Pancreas (tissue), 10 donors: Measurements from ENCODE around the gene LEKR1. TPM values are rescaled to one million over a fixed set of nuclear protein-coding genes. Genes with fewer than 3 reads are reported as not detected.

ENCODE experiments used
- ATAC-seq, 4 donors: fragments of 200-7000 bp; cut with Tn5 transposase; one replicate each; pipeline versions ENCODE4 v1.8.0 to v1.9.1; 2020; ENCODE audit warnings: mild to moderate bottlenecking in 4 of 4, moderate library complexity in 4 of 4
- DNase-seq, 6 donors: peaks; one replicate each; pipeline ENCODE4 v3.0.0-alpha.2; 2020
- FAIRE-seq: peaks from 2 replicates; lab custom pipeline; 2012; peaks lifted over from hg19 to GRCh38; lab: Jason Lieb, UNC
- H3K27ac ChIP-seq, 4 donors: fragments of 200-600 bp; sonication (generic); 1 replicate in 3 of 4; 2 replicates in 1 of 4; pipeline versions ENCODE4 v1.5.0 to v1.8.0; 2020
- H3K27me3 ChIP-seq, 4 donors: fragments of 200-600 bp; one replicate each; pipeline ENCODE4 v1.8.0; 2021
- H3K36me3 ChIP-seq, 3 donors: fragments of 200-600 bp; sonication (generic) in 1 of 3; one replicate each; pipeline versions ENCODE4 v1.5.0 to v1.8.0; 2020 to 2021
- H3K4me1 ChIP-seq, 3 donors: fragments of 200-600 bp; one replicate each; pipeline ENCODE4 v1.8.0; 2021
- H3K4me3 ChIP-seq, 4 donors: fragments of 200-600 bp; sonication (generic) in 2 of 4; one replicate each; pipeline versions ENCODE4 v1.5.0 to v1.8.0; 2020 to 2021
- H3K9me3 ChIP-seq, 4 donors: fragments of 200-600 bp; one replicate each; pipeline ENCODE4 v1.8.0; 2021
- CTCF ChIP-seq, 4 donors: fragments of 200-600 bp; sonication (generic) in 3 of 4; IDR thresholded peaks; one replicate each; pipeline versions ENCODE4 v1.5.0 to v1.8.0; 2021; ENCODE audit warnings: antibody characterized with exemption in 4 of 4
- WGBS, 2 donors: extraction: QIAGEN DNeasy Blood & Tissue Kit; methylation state at CpG; one replicate each; pipeline ENCODE4 v1.1.7; 2013; 5-methylcytosine and 5-hydroxymethylcytosine counted together
- intact Hi-C, 3 donors: fragments of 100-400 bp; cut with DNase I; formaldehyde crosslinking; loops; one replicate each; pipeline versions ENCODE4 v1.11.1 to v1.14.2; 2022
- polyA plus RNA-seq, 2 donors: library from polyadenylated mRNA; stranded (reverse); fragments of 200-250 nt; gene quantifications; one replicate each; pipeline ENCODE4 v1.2.3, GENCODE V29; 2013
- total RNA-seq, 6 donors: library from RNA; stranded (reverse); fragmentation: NEBNext Ultra II Directional in 4 of 6; extraction: Animal tissue kit (Norgen Biotek cat#: 25700) in 4 of 6; gene quantifications; one replicate each; pipeline versions ENCODE4 v1.2.1 to v1.2.4, GENCODE V29; 2021 to 2023
- donor health status: healthy with polysubstance abuse.
- donor health status: DM: no; HTN: no; CAD: no; lungs with moderate emphysema.
- donor health status: DM: no; HTN: no; CAD: no.
- donor health status: control.
- donor health status: control.
- donor health status: Bipolar disorder and iron deficiency.
- donor health status: DM: yes; HTN: yes; CAD: no.
- donor health status: DM: no; HTN: no; CAD: no.
- donor health status: DM: no; HTN: no; CAD: no.
- donor health status: DM: yes; HTN: yes; CAD: no.

Gene LEKR1
- total and polyA plus RNA-seq, 8 donors, result 0.88 to 2.8 (median 2.0) TPM

- H3K9me3 ChIP-seq, result no peaks in the 10 kb centered on the region
- FAIRE-seq (no peak), ATAC-seq (no peak), DNase-seq (peak in 3 of 6 donors; percentile 29 to 48 (median 42))
- TF ChIP-seq CTCF (IDR thresholded peaks at IDR 0.05), result no peak
- 58 to 61% methylated on average over 6 of the region's 6 CpGs for WGBS, 2 donors
- no peaks in the 10 kb centered on the region for H3K36me3 ChIP-seq
- intact Hi-C loops, result loop anchor here in 2 of 3 donors (5.0 to 10.0 kb wide), 3 partner anchors 51 to 931 kb away; partner anchors contain the start of gene TIPARP (in 2 of the 2)
- peak overlapping the region in 2 of 4 donors; percentile 99 to 100 for H3K27ac ChIP-seq
- H3K27me3 ChIP-seq, result no peaks in the 10 kb centered on the region
- peaks cover 31 to 35% (median 33%) of the 10 kb centered on the region in 3 donors for H3K4me1 ChIP-seq
- no peak overlapping the region for H3K4me3 ChIP-seq
Observed at GRCh38 chr3:157086060-157086750, 260.1 kb downstream of the LEKR1 start.

DNA sequence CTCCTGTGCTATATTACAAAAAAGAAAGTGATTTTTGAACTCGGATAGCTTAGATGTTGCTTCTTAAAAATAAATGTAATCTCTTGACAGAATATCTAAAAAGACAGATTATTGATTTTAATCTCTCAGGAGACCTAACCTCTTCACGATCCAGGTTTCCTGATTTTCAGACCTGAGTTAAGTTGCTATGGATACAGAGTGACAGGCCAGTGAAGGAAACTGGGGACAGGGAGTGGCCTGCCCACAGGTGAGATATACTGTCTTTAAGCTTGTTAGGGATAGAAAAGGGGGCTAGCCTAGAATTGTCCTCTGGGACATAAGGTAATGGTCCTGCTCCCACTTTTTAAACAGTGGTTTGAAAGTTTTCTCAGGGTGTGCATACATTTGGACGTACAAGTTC, 260.6 kb downstream of the LEKR1 start:
- Histone ChIP-seq H3K36me3 (no peaks in the 10 kb centered on the region), H3K4me3 (no peak overlapping the region), H3K9me3 (no peaks in the 10 kb centered on the region), H3K27ac (peak overlapping the region in 3 of 4 donors; percentile 98 to 100 (median 99)), H3K4me1 (peaks cover 27 to 38% (median 33%) of the 10 kb centered on the region in 3 donors), H3K27me3 (no peaks in the 10 kb centered on the region)
- ATAC-seq, result no peak
- intact Hi-C loops, result loop anchor here in 2 of 3 donors (5.0 to 10.0 kb wide), 3 partner anchors 51 to 932 kb away; partner anchors contain the start of gene TIPARP (in 2 of the 2)
- no peak for DNase-seq
- FAIRE-seq, result no peak
- TF ChIP-seq CTCF (IDR thresholded peaks at IDR 0.05), result no peak
- WGBS, 2 donors, result 47 to 48% methylated on average over 3 of the region's 3 CpGs

DNA sequence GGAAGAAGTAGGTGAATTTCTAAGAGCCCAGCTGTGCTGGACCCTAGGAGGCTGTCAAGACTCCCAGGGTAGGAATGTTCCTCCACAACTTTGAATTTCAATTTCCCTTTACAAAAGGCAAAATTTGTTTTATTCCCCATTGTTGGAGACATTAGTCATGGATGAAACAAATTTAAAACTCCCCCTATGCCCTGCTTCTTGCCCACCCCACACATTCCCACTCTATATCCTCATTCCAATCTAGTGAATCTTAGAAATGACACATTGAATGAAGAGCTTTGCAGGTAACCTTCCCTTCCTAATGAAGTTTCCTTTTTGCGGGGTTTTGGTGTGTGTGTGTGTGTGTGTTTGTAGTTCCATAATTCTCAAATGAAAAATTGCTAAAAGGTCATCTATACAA, 261.2 kb downstream of the LEKR1 start:
- TF ChIP-seq CTCF (IDR thresholded peaks at IDR 0.05), result no peak
- FAIRE-seq, result no peak
- peak overlapping the region; percentile 98 to 100 (median 98) for H3K27ac ChIP-seq

GRCh38 chr3:157087780-157088600, 261.8 kb downstream of the LEKR1 start:
- H3K4me3 ChIP-seq, result peak overlapping the region in 3 of 4 donors; percentile 44 to 62 (median 52)
- peaks cover 27 to 38% (median 33%) of the 10 kb centered on the region in 3 donors for H3K4me1 ChIP-seq
- no peaks in the 10 kb centered on the region for H3K36me3 ChIP-seq
- TF ChIP-seq CTCF (IDR thresholded peaks at IDR 0.05), result no peak
- no peak for ATAC-seq
- 9 to 11% methylated on average over 13 of the region's 13 CpGs for WGBS, 2 donors
- H3K27ac ChIP-seq, result peak overlapping the region; percentile 98 to 100 (median 98)
- no peak for FAIRE-seq
- intact Hi-C loops, result loop anchor here in 2 of 3 donors (5.0 to 10.0 kb wide), 3 partner anchors 49 to 933 kb away; partner anchors contain the start of gene TIPARP (in 2 of the 2)
- peak in 1 of 6 donors; percentile 25 for DNase-seq
- no peaks in the 10 kb centered on the region for H3K27me3 ChIP-seq
- H3K9me3 ChIP-seq, result no peaks in the 10 kb centered on the region

More for the DNA sequence above, 261.2 kb downstream of the LEKR1 start:
- DNase-seq (no peak), ATAC-seq (no peak)
- Histone ChIP-seq H3K4me3 (no peak overlapping the region), H3K27me3 (no peaks in the 10 kb centered on the region), H3K36me3 (no peaks in the 10 kb centered on the region), H3K9me3 (no peaks in the 10 kb centered on the region), H3K4me1 (peaks cover 27 to 38% (median 33%) of the 10 kb centered on the region in 3 donors)
- intact Hi-C loops, result loop anchor here in 2 of 3 donors (5.0 to 10.0 kb wide), 3 partner anchors 50 to 933 kb away; partner anchors contain the start of gene TIPARP (in 2 of the 2)
- 46 to 54% methylated on average over 1 of the region's 1 CpG for WGBS, 2 donors
